ENCODE data around the gene STKLD1.

GRCh38 chr9:133380734-133381133 is 4.6 kb downstream of the STKLD1 start:
- TF ChIP-seq CTCF (IDR thresholded peaks at IDR 0.05) (no peak), HMGXB4 (CRISPR knock-in tag; IDR thresholded peaks at IDR 0.05; ENCODE audit: borderline replicate concordance) (no peak), PBX3 (IDR thresholded peaks at IDR 0.05) (no peak), BHLHE40 (IDR thresholded peaks at IDR 0.05; ENCODE audit: low read depth, low read length) (no peak), MYC (IDR thresholded peaks at IDR 0.05; ENCODE audit: borderline replicate concordance, low read length) (no peak), FOSL2 (IDR thresholded peaks at IDR 0.05) (no peak), FOSL2 (CRISPR knock-in tag; IDR thresholded peaks at IDR 0.05) (no peak), EHMT2 (IDR thresholded peaks at IDR 0.05; ENCODE audit: low read depth) (no peak), PHF8 (IDR thresholded peaks at IDR 0.05; ENCODE audit: borderline replicate concordance, low read depth) (no peak), RFX5 (IDR thresholded peaks at IDR 0.05) (no peak), JUN (IDR thresholded peaks at IDR 0.05) (no peak), ATOH8 (CRISPR knock-in tag; IDR thresholded peaks at IDR 0.05; ENCODE audit: low read depth) (no peak), EP300 (IDR thresholded peaks at IDR 0.05) (no peak), CBX2 (IDR thresholded peaks at IDR 0.05; ENCODE audit: borderline replicate concordance, low read depth) (no peak), RNF2 (IDR thresholded peaks at IDR 0.05; ENCODE audit: borderline replicate concordance, low read depth) (no peak)

All from A549 (cell line).